Stimulated activated CD4-positive, alpha-beta T cell treated with anti-CD3 and anti-CD28 coated beads, TNF-alpha, amount 100 ng/mL, for 4 hours (primary cell): ENCODE data around the gene FRMD8.
A peak's percentile ranks its signal among the peaks of the same experiment; 100 is the strongest.

Source experiments
- DNase-seq, 3 experiments: peaks; one replicate each; pipeline ENCODE4 v3.0.0-alpha.2; 2020; ENCODE audit warnings: low read depth in 3 of 3

FRMD8 gene

GRCh38 chr11:65386307-65387140 is at the start of gene FRMD8:
FRMD8 (plus strand) TSS chr11:65386637; CDS start chr11:65387037, 400 bp downstream.
- DNase-seq = peak; percentile 76 to 85 (median 78)

- DNase-seq = no peak
Measured at GRCh38 chr11:65338676-65339075, 47.8 kb upstream of the FRMD8 start.

- no peak for DNase-seq
Measured at GRCh38 chr11:65340226-65340625, 46.2 kb upstream of the FRMD8 start.

GRCh38 chr11:65341856-65342255 is 44.6 kb upstream of the FRMD8 start:
- DNase-seq = no peak

- DNase-seq = no peak
Measured at GRCh38 chr11:65351511-65351910, 34.9 kb upstream of the FRMD8 start.

- DNase-seq = no peak
Measured at GRCh38 chr11:65352783-65353182, 33.7 kb upstream of the FRMD8 start.

GRCh38 chr11:65353376-65353775 is 33.1 kb upstream of the FRMD8 start:
- no peak for DNase-seq

- no peak for DNase-seq
Measured at GRCh38 chr11:65353900-65354264, 32.6 kb upstream of the FRMD8 start.

GRCh38 chr11:65354265-65355012 is 32.0 kb upstream of the FRMD8 start, which contains the start of gene TIGD3:
TIGD3 (plus strand) TSS chr11:65354751; CDS start chr11:65355809, 1,058 bp downstream.
- DNase-seq = peak; percentile 92 to 96 (median 96)

- DNase-seq = peak in 2 of 3 experiments; percentile 50 to 54
Measured at GRCh38 chr11:65355013-65355775, 31.2 kb upstream of the FRMD8 start.

- DNase-seq = no peak
Measured at GRCh38 chr11:65355776-65356393, 30.6 kb upstream of the FRMD8 start.

GRCh38 chr11:65356394-65356972 is 30.0 kb upstream of the FRMD8 start:
- DNase-seq = no peak

GRCh38 chr11:65357856-65358356 is 28.5 kb upstream of the FRMD8 start:
- no peak for DNase-seq

- DNase-seq = no peak
Measured at GRCh38 chr11:65362320-65362931, 24.0 kb upstream of the FRMD8 start.

- DNase-seq = no peak
Measured at GRCh38 chr11:65362966-65363365, 23.5 kb upstream of the FRMD8 start.

GRCh38 chr11:65363770-65364169 is 22.7 kb upstream of the FRMD8 start:
- no peak for DNase-seq

GRCh38 chr11:65366340-65366773 is 20.1 kb upstream of the FRMD8 start:
- no peak for DNase-seq

- no peak for DNase-seq
Measured at GRCh38 chr11:65370659-65371049, 15.8 kb upstream of the FRMD8 start.

- DNase-seq = no peak
Measured at GRCh38 chr11:65373839-65374580, 12.4 kb upstream of the FRMD8 start.

GRCh38 chr11:65375012-65375411 is 11.4 kb upstream of the FRMD8 start:
- DNase-seq = no peak
